Measurements from ENCODE around the gene ESR2.

DNA sequence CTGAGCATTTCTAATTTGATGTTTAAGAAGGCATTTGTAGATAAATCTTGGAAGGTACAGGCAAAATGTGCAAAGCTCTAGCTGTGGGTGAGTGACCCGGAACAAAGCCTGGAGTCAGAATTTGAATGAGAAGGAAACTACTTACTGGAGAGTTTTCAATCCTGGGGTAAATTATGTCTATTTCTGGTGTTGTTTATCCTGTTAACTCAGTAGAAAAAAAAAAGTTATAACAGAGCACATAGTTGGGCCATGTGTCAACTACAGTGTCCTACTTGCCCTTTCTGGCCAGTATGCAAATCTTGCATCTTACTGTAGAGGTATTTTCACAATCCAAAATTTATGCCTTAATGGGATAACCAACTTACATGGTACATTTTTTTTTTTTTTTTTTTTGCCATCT is 259.0 kb downstream of the ESR2 start:
- TF ChIP-seq, protein P1, sequence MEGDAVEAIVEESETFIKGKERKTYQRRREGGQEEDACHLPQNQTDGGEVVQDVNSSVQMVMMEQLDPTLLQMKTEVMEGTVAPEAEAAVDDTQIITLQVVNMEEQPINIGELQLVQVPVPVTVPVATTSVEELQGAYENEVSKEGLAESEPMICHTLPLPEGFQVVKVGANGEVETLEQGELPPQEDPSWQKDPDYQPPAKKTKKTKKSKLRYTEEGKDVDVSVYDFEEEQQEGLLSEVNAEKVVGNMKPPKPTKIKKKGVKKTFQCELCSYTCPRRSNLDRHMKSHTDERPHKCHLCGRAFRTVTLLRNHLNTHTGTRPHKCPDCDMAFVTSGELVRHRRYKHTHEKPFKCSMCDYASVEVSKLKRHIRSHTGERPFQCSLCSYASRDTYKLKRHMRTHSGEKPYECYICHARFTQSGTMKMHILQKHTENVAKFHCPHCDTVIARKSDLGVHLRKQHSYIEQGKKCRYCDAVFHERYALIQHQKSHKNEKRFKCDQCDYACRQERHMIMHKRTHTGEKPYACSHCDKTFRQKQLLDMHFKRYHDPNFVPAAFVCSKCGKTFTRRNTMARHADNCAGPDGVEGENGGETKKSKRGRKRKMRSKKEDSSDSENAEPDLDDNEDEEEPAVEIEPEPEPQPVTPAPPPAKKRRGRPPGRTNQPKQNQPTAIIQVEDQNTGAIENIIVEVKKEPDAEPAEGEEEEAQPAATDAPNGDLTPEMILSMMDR (conservative IDR thresholded peaks at IDR 0.05 in 1 of 2, IDR thresholded peaks at IDR 0.05 in 1 of 2; ENCODE audit: extremely low read depth in 1 of 2, insufficient read depth in 1 of 2, low read depth in 1 of 2, low read length in 2 of 2): no peak
- TF ChIP-seq EZH2 (IDR thresholded peaks at IDR 0.05; ENCODE audit: borderline replicate concordance, low read length): no peak

Measured in mammary epithelial cell (primary cell).